Fibroblast of lung (primary cell): ENCODE data around the gene CCDC183.

Experiments
- EZH2 ChIP-seq: IDR thresholded peaks from 2 replicates; pipeline ENCODE4 v1.5.1; 2012; ENCODE audit warnings: low read length, control low read depth, mild to moderate bottlenecking; ENCODE audit errors: missing control alignments
- TF ChIP-seq, protein P1 (sequence below), 2 donors: IDR thresholded peaks in 1 of 2; conservative IDR thresholded peaks in 1 of 2; 1 replicate in 1 of 2; 2 replicates in 1 of 2; pipeline ENCODE4 v1.5.1; 2011 to 2012; ENCODE audit warnings: low read length in 2 of 2, control low read depth in 1 of 2, inconsistent platforms in 1 of 2, low read depth in 1 of 2, mild to moderate bottlenecking in 1 of 2

DNA sequence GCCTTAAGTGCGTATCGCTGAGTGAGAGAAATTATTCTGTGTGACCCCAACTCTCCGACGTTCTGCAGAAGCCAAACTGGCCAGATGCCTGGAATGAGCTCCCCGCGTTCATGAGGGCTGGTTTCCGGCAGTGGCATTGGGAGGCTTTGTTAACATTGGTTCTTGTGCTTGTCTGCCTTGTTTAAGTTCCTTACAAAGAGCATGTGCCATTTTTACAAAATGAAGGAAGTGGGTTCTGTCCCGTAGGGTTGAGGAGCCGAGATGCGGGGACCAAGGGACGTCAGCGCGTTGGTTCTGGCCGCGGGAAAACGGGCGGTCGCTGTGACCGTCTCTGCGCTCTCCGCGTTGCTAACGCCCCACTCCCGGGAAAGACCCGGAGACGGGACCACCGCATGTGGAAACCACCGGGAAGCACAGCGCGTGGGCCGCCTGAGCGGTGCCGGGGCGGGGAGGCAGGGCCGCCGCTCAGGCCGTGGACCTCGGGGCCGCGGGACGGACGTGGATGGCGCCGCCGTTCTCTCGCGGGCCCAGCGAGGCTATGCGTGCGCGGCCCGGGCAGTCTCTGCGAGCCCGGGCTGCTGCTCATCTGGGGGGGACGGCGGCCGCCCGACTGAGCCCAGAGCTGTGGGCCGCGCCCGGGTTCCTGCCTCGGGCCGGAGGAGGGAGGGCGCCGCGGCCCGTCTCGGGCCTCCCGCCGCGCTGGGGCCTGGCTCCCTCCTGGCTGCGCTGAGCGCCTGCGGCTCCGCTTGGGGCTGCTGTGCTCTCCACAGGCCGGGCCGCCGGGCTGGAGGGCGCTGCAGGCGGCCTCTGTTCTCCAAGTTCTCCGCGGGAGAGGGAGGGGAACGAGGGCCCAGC lies 25.1 kb downstream of the CCDC183 start:
- TF ChIP-seq, protein P1, sequence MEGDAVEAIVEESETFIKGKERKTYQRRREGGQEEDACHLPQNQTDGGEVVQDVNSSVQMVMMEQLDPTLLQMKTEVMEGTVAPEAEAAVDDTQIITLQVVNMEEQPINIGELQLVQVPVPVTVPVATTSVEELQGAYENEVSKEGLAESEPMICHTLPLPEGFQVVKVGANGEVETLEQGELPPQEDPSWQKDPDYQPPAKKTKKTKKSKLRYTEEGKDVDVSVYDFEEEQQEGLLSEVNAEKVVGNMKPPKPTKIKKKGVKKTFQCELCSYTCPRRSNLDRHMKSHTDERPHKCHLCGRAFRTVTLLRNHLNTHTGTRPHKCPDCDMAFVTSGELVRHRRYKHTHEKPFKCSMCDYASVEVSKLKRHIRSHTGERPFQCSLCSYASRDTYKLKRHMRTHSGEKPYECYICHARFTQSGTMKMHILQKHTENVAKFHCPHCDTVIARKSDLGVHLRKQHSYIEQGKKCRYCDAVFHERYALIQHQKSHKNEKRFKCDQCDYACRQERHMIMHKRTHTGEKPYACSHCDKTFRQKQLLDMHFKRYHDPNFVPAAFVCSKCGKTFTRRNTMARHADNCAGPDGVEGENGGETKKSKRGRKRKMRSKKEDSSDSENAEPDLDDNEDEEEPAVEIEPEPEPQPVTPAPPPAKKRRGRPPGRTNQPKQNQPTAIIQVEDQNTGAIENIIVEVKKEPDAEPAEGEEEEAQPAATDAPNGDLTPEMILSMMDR (conservative IDR thresholded peaks at IDR 0.05 in 1 of 2, IDR thresholded peaks at IDR 0.05 in 1 of 2; ENCODE audit: low read depth in 1 of 2, low read length in 2 of 2): no peak
- no peak for TF ChIP-seq EZH2
